Neural cell (in vitro differentiated cells): ENCODE data around the gene SEC24C.

ENCODE experiments used
- EZH2 ChIP-seq: fragments of 200-600, 300-800 bp; shearing (Covaris generic), sonication (generic); IDR thresholded peaks from 2 replicates; pipeline ENCODE4 v1.6.1; 2014; ENCODE audit warnings: antibody characterized with exemption, low read length, borderline replicate concordance, mild to moderate bottlenecking; ENCODE audit not compliant: insufficient read depth, poor library complexity, severe bottlenecking
- TAF1 ChIP-seq: IDR thresholded peaks from 2 replicates; pipeline ENCODE4 v1.6.1; 2012; ENCODE audit warnings: low read depth
- TF ChIP-seq, protein P1 (sequence below): fragments of 450-650 bp; IDR thresholded peaks from 2 replicates; pipeline ENCODE4 v1.5.1; 2014; ENCODE audit warnings: antibody characterized with exemption, mild to moderate bottlenecking, moderate library complexity; ENCODE audit not compliant: poor library complexity, severe bottlenecking

DNA sequence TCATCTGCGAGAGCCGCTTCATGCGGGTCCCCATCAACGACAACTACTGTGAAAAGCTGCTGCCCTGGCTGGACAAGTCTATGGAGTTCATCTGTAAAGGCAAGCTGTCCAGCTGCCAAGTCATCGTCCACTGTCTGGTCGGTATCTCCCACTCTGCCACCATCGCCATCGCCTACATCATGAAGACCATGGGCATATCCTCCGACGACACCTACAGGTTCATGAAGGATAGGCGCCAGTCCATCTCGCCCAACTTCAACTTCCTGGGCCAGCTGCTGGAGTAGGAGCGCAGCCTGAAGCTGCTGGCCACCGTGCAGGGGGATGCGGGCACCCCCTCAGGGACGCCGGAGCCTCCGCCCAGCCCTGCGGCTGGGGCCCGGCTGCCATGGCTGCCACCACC is 11.7 kb upstream of the SEC24C start:
- TF ChIP-seq EZH2 = no peak
- TF ChIP-seq, protein P1, sequence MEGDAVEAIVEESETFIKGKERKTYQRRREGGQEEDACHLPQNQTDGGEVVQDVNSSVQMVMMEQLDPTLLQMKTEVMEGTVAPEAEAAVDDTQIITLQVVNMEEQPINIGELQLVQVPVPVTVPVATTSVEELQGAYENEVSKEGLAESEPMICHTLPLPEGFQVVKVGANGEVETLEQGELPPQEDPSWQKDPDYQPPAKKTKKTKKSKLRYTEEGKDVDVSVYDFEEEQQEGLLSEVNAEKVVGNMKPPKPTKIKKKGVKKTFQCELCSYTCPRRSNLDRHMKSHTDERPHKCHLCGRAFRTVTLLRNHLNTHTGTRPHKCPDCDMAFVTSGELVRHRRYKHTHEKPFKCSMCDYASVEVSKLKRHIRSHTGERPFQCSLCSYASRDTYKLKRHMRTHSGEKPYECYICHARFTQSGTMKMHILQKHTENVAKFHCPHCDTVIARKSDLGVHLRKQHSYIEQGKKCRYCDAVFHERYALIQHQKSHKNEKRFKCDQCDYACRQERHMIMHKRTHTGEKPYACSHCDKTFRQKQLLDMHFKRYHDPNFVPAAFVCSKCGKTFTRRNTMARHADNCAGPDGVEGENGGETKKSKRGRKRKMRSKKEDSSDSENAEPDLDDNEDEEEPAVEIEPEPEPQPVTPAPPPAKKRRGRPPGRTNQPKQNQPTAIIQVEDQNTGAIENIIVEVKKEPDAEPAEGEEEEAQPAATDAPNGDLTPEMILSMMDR = no peak
- no peak for TF ChIP-seq TAF1
